ENCODE results near the gene CADPS2.

GRCh38 chr7:122290476-122290875 lies 595.8 kb downstream of the CADPS2 start:
- TF ChIP-seq CTCF (IDR thresholded peaks at IDR 0.05; ENCODE audit: low read depth, low read length, missing input control) (no peak), HNF4A (conservative IDR thresholded peaks at IDR 0.05) (no peak), JUND (IDR thresholded peaks at IDR 0.05) (no peak), GABPA (IDR thresholded peaks at IDR 0.05 in 1 of 2, conservative IDR thresholded peaks at IDR 0.05 in 1 of 2) (no peak), REST (IDR thresholded peaks at IDR 0.05) (no peak), SP1 (IDR thresholded peaks at IDR 0.05) (no peak), RAD21 (IDR thresholded peaks at IDR 0.05) (peak; percentile 4 to 19), MAX (IDR thresholded peaks at IDR 0.05) (no peak), YY1 (IDR thresholded peaks at IDR 0.05) (no peak), TAF1 (conservative IDR thresholded peaks at IDR 0.05) (no peak)

All from liver (tissue), 3 donors.